ENCODE measurements around the gene FGFR3.

DNA sequence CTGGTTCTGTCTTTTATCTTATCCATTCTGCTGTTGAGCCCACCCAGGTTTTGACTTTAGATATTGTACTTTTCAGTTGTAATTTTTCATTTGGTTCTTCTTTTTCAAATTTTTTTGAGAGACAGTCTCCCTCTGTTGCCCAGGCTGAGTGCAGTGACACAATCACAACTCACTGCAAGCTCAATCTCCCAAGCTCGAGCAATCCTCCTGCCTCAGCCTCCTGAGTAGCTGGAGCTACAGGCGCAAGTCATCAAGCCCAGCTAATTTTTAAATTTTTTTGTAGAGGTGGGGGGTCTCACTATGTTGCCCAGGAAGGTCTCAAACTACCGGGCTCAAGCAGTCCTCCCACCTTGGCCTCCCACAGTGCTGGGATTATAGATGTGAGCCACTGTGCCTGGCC lies 37.1 kb downstream of the FGFR3 start:
- no peak for TF ChIP-seq POLR2A (IDR thresholded peaks at IDR 0.05; ENCODE audit: low read depth, low read length)
- no peak for TF ChIP-seq POLR2AphosphoS5 (IDR thresholded peaks at IDR 0.05; ENCODE audit: low read depth, low read length)
- TF ChIP-seq TAF1 (IDR thresholded peaks at IDR 0.05; ENCODE audit: low read depth, low read length) = no peak
